Measurements from ENCODE around the gene TBC1D4. TPM values are rescaled to one million over a fixed set of nuclear protein-coding genes. Genes with fewer than 3 reads are reported as not detected.

The TBC1D4 gene
- polyA plus RNA-seq, 1 donor from 2014 or later, result 3.9 TPM

DNA sequence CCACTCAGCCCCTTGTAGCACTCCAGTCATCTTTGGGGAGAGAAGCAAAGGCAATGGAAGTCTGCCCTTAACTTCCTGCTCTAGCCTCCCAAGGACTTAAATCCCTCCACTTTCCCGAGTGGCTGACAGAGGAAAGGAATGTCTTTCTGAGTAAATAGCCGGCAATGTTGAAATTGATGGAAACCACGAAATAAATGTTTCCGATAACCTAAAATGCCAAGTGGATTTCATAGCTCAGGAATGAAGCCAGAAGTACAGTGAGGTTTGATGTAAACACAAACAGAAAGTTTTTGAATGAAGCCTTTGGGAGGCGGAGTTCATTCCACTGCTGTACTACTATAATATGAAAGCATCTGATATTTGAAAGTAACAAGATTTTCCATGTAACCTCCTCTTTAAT lies 14.0 kb upstream of the TBC1D4 start:
- H3K9me3 ChIP-seq (ENCODE audit: low read length), result no peaks in the 10 kb centered on the region
- TF ChIP-seq SMC3 (conservative IDR thresholded peaks at IDR 0.05; ENCODE audit: poor library complexity) (no peak), EP300 (conservative IDR thresholded peaks at IDR 0.05; ENCODE audit: poor library complexity, severe bottlenecking) (no peak), TAF1 (IDR thresholded peaks at IDR 0.05; ENCODE audit: low read depth) (no peak), MXI1 (conservative IDR thresholded peaks at IDR 0.05; ENCODE audit: poor library complexity, severe bottlenecking) (no peak), POLR2AphosphoS5 (IDR thresholded peaks at IDR 0.05) (no peak), EZH2 (IDR thresholded peaks at IDR 0.05; ENCODE audit: borderline replicate concordance, insufficient read depth, low read length, poor library complexity, severe bottlenecking) (no peak), RAD21 (conservative IDR thresholded peaks at IDR 0.05) (no peak)
- TF ChIP-seq, protein P1, sequence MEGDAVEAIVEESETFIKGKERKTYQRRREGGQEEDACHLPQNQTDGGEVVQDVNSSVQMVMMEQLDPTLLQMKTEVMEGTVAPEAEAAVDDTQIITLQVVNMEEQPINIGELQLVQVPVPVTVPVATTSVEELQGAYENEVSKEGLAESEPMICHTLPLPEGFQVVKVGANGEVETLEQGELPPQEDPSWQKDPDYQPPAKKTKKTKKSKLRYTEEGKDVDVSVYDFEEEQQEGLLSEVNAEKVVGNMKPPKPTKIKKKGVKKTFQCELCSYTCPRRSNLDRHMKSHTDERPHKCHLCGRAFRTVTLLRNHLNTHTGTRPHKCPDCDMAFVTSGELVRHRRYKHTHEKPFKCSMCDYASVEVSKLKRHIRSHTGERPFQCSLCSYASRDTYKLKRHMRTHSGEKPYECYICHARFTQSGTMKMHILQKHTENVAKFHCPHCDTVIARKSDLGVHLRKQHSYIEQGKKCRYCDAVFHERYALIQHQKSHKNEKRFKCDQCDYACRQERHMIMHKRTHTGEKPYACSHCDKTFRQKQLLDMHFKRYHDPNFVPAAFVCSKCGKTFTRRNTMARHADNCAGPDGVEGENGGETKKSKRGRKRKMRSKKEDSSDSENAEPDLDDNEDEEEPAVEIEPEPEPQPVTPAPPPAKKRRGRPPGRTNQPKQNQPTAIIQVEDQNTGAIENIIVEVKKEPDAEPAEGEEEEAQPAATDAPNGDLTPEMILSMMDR (IDR thresholded peaks at IDR 0.05; ENCODE audit: poor library complexity, severe bottlenecking), result no peak
- TF ChIP-seq, protein P2, sequence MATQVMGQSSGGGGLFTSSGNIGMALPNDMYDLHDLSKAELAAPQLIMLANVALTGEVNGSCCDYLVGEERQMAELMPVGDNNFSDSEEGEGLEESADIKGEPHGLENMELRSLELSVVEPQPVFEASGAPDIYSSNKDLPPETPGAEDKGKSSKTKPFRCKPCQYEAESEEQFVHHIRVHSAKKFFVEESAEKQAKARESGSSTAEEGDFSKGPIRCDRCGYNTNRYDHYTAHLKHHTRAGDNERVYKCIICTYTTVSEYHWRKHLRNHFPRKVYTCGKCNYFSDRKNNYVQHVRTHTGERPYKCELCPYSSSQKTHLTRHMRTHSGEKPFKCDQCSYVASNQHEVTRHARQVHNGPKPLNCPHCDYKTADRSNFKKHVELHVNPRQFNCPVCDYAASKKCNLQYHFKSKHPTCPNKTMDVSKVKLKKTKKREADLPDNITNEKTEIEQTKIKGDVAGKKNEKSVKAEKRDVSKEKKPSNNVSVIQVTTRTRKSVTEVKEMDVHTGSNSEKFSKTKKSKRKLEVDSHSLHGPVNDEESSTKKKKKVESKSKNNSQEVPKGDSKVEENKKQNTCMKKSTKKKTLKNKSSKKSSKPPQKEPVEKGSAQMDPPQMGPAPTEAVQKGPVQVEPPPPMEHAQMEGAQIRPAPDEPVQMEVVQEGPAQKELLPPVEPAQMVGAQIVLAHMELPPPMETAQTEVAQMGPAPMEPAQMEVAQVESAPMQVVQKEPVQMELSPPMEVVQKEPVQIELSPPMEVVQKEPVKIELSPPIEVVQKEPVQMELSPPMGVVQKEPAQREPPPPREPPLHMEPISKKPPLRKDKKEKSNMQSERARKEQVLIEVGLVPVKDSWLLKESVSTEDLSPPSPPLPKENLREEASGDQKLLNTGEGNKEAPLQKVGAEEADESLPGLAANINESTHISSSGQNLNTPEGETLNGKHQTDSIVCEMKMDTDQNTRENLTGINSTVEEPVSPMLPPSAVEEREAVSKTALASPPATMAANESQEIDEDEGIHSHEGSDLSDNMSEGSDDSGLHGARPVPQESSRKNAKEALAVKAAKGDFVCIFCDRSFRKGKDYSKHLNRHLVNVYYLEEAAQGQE (IDR thresholded peaks at IDR 0.05; ENCODE audit: borderline replicate concordance), result no peak
- no peak overlapping the region for H3K4me3 ChIP-seq (ENCODE audit: low read length)
- no peaks in the 10 kb centered on the region for H3K27me3 ChIP-seq (ENCODE audit: insufficient read depth, low read depth, low read length)
- H3K79me2 ChIP-seq (replicated peaks; ENCODE audit: insufficient read depth, low read length), result no peaks in the 10 kb centered on the region
- no peak overlapping the region for H3K4me2 ChIP-seq (ENCODE audit: low read length)
- H3F3A ChIP-seq (ENCODE audit: insufficient read depth, low read length, poor library complexity, severe bottlenecking), result no peaks in the 10 kb centered on the region
- H4K20me1 ChIP-seq (ENCODE audit: insufficient read depth), result no peaks in the 10 kb centered on the region
- no peaks in the 10 kb centered on the region for H3K9me2 ChIP-seq (ENCODE audit: insufficient read depth, low read length)
- H3K36me3 ChIP-seq (ENCODE audit: insufficient read depth, low read length), result no peaks in the 10 kb centered on the region
- no peak overlapping the region for H3K27ac ChIP-seq (ENCODE audit: low read length)
- no peak overlapping the region for H3K9ac ChIP-seq (ENCODE audit: low read length)
- no peak overlapping the region for H2AFZ ChIP-seq (ENCODE audit: low read depth, low read length)

DNA sequence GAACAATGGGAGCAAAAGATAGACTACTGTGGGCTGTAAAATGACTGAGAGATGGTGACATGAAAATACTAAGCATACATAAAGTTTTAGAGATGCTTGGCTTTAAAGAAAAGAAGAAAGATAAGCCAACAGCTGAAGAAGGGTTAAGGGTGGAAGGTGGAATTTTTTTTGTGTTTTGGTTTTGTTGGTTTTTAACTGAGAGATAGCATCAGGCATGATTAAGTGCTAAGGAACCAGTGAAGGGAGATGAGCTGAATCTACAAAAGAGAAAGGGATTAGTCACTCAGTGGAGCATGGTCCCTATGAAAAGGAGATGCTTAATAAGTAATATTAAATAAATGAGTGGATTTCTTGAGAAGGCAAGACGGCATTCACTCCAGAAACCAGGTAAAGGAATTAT lies 12.5 kb upstream of the TBC1D4 start:
- Histone ChIP-seq H3K79me2 (replicated peaks; ENCODE audit: insufficient read depth, low read length) (no peaks in the 10 kb centered on the region), H4K20me1 (ENCODE audit: insufficient read depth) (no peaks in the 10 kb centered on the region), H2AFZ (ENCODE audit: low read depth, low read length) (no peak overlapping the region), H3K27ac (ENCODE audit: low read length) (no peak overlapping the region), H3K4me2 (ENCODE audit: low read length) (no peak overlapping the region), H3K9me3 (ENCODE audit: low read length) (no peaks in the 10 kb centered on the region), H3F3A (ENCODE audit: insufficient read depth, low read length, poor library complexity, severe bottlenecking) (no peaks in the 10 kb centered on the region), H3K4me3 (ENCODE audit: low read length) (no peak overlapping the region), H3K36me3 (ENCODE audit: insufficient read depth, low read length) (no peaks in the 10 kb centered on the region), H3K27me3 (ENCODE audit: insufficient read depth, low read depth, low read length) (no peaks in the 10 kb centered on the region), H3K9ac (ENCODE audit: low read length) (no peak overlapping the region), H3K9me2 (ENCODE audit: insufficient read depth, low read length) (no peaks in the 10 kb centered on the region)
- TF ChIP-seq TAF1 (IDR thresholded peaks at IDR 0.05; ENCODE audit: low read depth) (no peak), SMC3 (conservative IDR thresholded peaks at IDR 0.05; ENCODE audit: poor library complexity) (no peak), EZH2 (IDR thresholded peaks at IDR 0.05; ENCODE audit: borderline replicate concordance, insufficient read depth, low read length, poor library complexity, severe bottlenecking) (no peak), POLR2AphosphoS5 (IDR thresholded peaks at IDR 0.05) (no peak), MXI1 (conservative IDR thresholded peaks at IDR 0.05; ENCODE audit: poor library complexity, severe bottlenecking) (no peak), RAD21 (conservative IDR thresholded peaks at IDR 0.05) (no peak)
- TF ChIP-seq, protein P1 (IDR thresholded peaks at IDR 0.05; ENCODE audit: poor library complexity, severe bottlenecking), result no peak
- TF ChIP-seq, protein P2 (IDR thresholded peaks at IDR 0.05; ENCODE audit: borderline replicate concordance), result no peak
